ENCODE measurements around the gene ARHGAP32.

Gene ARHGAP32

DNA sequence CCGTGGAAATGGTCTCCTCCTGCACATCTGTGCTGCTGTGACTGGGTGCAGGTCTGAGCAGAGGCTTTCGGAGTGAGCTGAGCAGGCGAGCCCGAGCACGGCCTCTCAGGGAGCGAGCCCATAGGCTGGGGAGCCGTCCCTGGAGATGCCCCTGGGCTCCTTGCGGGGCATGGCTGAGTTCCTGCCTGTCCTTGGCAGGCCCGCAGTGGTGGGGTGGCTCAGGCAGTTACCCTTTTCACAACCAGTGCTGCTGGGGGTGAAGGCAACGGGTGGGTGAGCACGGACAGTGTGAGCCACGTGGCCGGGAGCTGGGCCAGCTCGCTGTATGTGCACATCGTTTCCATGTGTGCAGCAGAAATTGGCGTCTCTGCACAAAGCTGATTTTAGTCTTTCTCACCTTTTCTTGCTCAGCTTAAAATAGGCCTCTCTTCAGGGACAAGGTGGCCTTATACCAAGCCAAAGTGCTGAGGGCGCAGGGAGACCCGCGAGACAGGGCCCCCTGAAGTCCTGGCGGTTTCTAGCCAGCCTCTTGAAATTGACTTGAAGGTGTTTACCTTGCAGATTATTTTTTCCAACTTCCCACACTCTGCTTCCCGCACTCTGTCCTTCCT is 249.2 kb downstream of the ARHGAP32 start, which contains the start of gene TP53AIP1:
Gene TP53AIP1, minus strand, starts transcription at position 55 of the 611 bp plus-strand sequence. CDS start 5,053 bp downstream, outside the sequence.
- TF ChIP-seq SIN3A (IDR thresholded peaks at IDR 0.05; ENCODE audit: borderline replicate concordance, insufficient read depth, low read length) = no peak
- TF ChIP-seq TAF1 (IDR thresholded peaks at IDR 0.05; ENCODE audit: borderline replicate concordance, insufficient read depth, low read length) = no peak
- no peak for TF ChIP-seq FOXP2 (optimal IDR thresholded peaks at IDR 0.05; ENCODE audit: borderline replicate concordance, extremely low read depth, extremely low read length, insufficient read depth)
- TF ChIP-seq REST (IDR thresholded peaks at IDR 0.05; ENCODE audit: insufficient read depth in 1 of 2, low read depth in 2 of 2, low read length in 2 of 2) = no peak
- no peak for TF ChIP-seq POLR2AphosphoS5 (IDR thresholded peaks at IDR 0.05; ENCODE audit: low read depth, low read length)

DNA sequence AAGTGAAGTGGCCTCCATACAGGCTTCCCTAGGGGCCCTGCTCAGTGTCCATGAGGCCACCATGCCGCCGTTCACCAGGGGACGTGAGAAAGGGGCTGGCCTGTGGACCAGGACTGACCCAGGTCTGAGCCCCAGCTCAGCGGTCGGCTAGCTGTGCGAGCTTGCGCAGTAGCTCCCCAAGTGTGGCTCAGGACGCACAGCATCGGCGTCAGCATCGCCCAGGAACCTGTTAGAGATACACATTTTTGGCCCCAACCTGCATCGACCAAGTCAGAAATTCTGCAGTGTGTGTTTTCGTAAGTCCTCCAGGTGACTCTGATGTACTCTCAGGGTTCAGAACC is 249.9 kb downstream of the ARHGAP32 start:
- TF ChIP-seq TAF1 (IDR thresholded peaks at IDR 0.05; ENCODE audit: borderline replicate concordance, insufficient read depth, low read length) (no peak), REST (IDR thresholded peaks at IDR 0.05; ENCODE audit: insufficient read depth in 1 of 2, low read depth in 2 of 2, low read length in 2 of 2) (no peak), FOXP2 (optimal IDR thresholded peaks at IDR 0.05; ENCODE audit: borderline replicate concordance, extremely low read depth, extremely low read length, insufficient read depth) (no peak), SIN3A (IDR thresholded peaks at IDR 0.05; ENCODE audit: borderline replicate concordance, insufficient read depth, low read length) (no peak), POLR2AphosphoS5 (IDR thresholded peaks at IDR 0.05; ENCODE audit: low read depth, low read length) (no peak)

- TF ChIP-seq FOXP2 (optimal IDR thresholded peaks at IDR 0.05; ENCODE audit: borderline replicate concordance, extremely low read depth, extremely low read length, insufficient read depth) = no peak
- no peak for TF ChIP-seq REST (IDR thresholded peaks at IDR 0.05; ENCODE audit: insufficient read depth in 1 of 2, low read depth in 2 of 2, low read length in 2 of 2)
- TF ChIP-seq POLR2AphosphoS5 (IDR thresholded peaks at IDR 0.05; ENCODE audit: low read depth, low read length) = no peak
- TF ChIP-seq SIN3A (IDR thresholded peaks at IDR 0.05; ENCODE audit: borderline replicate concordance, insufficient read depth, low read length) = no peak
- no peak for TF ChIP-seq TAF1 (IDR thresholded peaks at IDR 0.05; ENCODE audit: borderline replicate concordance, insufficient read depth, low read length)
Measured at GRCh38 chr11:128941573-128942271, 250.4 kb downstream of the ARHGAP32 start.

- TF ChIP-seq FOXP2 (optimal IDR thresholded peaks at IDR 0.05; ENCODE audit: borderline replicate concordance, extremely low read depth, extremely low read length, insufficient read depth) (no peak), REST (IDR thresholded peaks at IDR 0.05; ENCODE audit: insufficient read depth in 1 of 2, low read depth in 2 of 2, low read length in 2 of 2) (no peak), SIN3A (IDR thresholded peaks at IDR 0.05; ENCODE audit: borderline replicate concordance, insufficient read depth, low read length) (no peak), TAF1 (IDR thresholded peaks at IDR 0.05; ENCODE audit: borderline replicate concordance, insufficient read depth, low read length) (no peak), POLR2AphosphoS5 (IDR thresholded peaks at IDR 0.05; ENCODE audit: low read depth, low read length) (no peak)
Measured at GRCh38 chr11:128941110-128941509, 251.0 kb downstream of the ARHGAP32 start.

Measured in PFSK-1 (cell line).